GM12878 (cell line): Measurements from ENCODE around the gene MLLT3. TPM values are rescaled to one million over a fixed set of nuclear protein-coding genes. Genes with fewer than 3 reads are reported as not detected.

Experiments
- BCLAF1 ChIP-seq: fragments of 450-650 bp; IDR thresholded peaks from 2 replicates; pipeline ENCODE4 v1.6.1; 2017; ENCODE audit warnings: antibody characterized with exemption, mild to moderate bottlenecking, moderate library complexity
- BHLHE40 ChIP-seq, 2 experiments: fragments of 450-650 bp in 1 of 2; IDR thresholded peaks; 2 replicates each; pipeline ENCODE4 v1.6.1; 2011 to 2017; ENCODE audit warnings: low read depth in 2 of 2, borderline replicate concordance in 1 of 2, improper control_type of control experiment in 1 of 2, low read length in 1 of 2, mild to moderate bottlenecking in 1 of 2
- BMI1 ChIP-seq: fragments of 450-650 bp; IDR thresholded peaks from 2 replicates; pipeline ENCODE4 v1.6.1; 2016; ENCODE audit warnings: mild to moderate bottlenecking, moderate library complexity, borderline replicate concordance
- CEBPB ChIP-seq, 2 experiments: fragments of 150-350 bp in 1 of 2; IDR thresholded peaks; 2 replicates each; pipeline ENCODE4 v1.6.1; 2012 to 2014; ENCODE audit warnings: low read depth in 2 of 2, low read length in 2 of 2, borderline replicate concordance in 1 of 2, inconsistent platforms in 1 of 2
- ESRRA ChIP-seq: IDR thresholded peaks from 2 replicates; pipeline ENCODE4 v1.6.1; 2012; ENCODE audit warnings: mild to moderate bottlenecking, low read length, improper control_type of control experiment
- MTA3 ChIP-seq: IDR thresholded peaks from 2 replicates; pipeline ENCODE4 v1.6.1; 2012; ENCODE audit warnings: low read length, inconsistent platforms, borderline replicate concordance
- MYC ChIP-seq: IDR thresholded peaks from 2 replicates; pipeline ENCODE4 v1.6.1; 2011; ENCODE audit warnings: mild to moderate bottlenecking, low read length, moderate library complexity, inconsistent platforms; ENCODE audit not compliant: insufficient read depth, insufficient replicate concordance, insufficient read length, severe bottlenecking
- NR2C2 ChIP-seq: IDR thresholded peaks from 2 replicates; pipeline ENCODE4 v1.6.1; 2011; ENCODE audit warnings: borderline replicate concordance, low read depth; ENCODE audit not compliant: control insufficient read depth, insufficient read length
- POU2F2 ChIP-seq: IDR thresholded peaks from 3 replicates; pipeline ENCODE4 v1.6.1; 2011; ENCODE audit warnings: low read depth, mild to moderate bottlenecking, low read length, borderline replicate concordance
- SPI1 ChIP-seq: IDR thresholded peaks from 2 replicates; pipeline ENCODE4 v1.6.1; 2011; ENCODE audit warnings: low read depth, mild to moderate bottlenecking, low read length, moderate library complexity, borderline replicate concordance; ENCODE audit not compliant: insufficient read depth
- ZNF592 ChIP-seq: fragments of 450-650 bp; IDR thresholded peaks from 2 replicates; pipeline ENCODE4 v1.6.1; 2017; ENCODE audit warnings: mild to moderate bottlenecking, moderate library complexity
- polyA plus RNA-seq, 11 experiments: library from polyadenylated mRNA; depleted of rRNA in 4 of 11; unstranded in 6 of 11; stranded (reverse) in 5 of 11; fragments of >200 nt; fragmentation: Nextera tagmentation in 4 of 11; fragmentation: Illumina TruSeq in 1 of 11; extraction: Ambion mirVana in 4 of 11; extraction: Trizol in 1 of 11; gene quantifications; 1 replicate in 1 of 11; 2 replicates in 10 of 11; pipeline versions ENCODE4 v1.2.1 to v1.2.3, GENCODE V29; 2011 to 2016; ENCODE audit warnings: inconsistent platforms in 2 of 11, missing spikeins in 2 of 11, low read depth in 1 of 11
- total RNA-seq, 4 experiments: library from RNA; depleted of rRNA in 3 of 4; stranded (reverse); fragments of >200 nt in 3 of 4; fragmentation: Illumina TruSeq in 1 of 4; extraction: Trizol in 1 of 4; gene quantifications; 2 replicates each; pipeline versions ENCODE4 v1.2.1 to v1.2.3, GENCODE V29; 2013 to 2021

MLLT3 gene
- total and polyA plus RNA-seq, 10 of the 15 experiments (the other 5 are each of a cell fraction or from before 2014, with no cell fraction given), result 17.7 to 72.3 (median 35.6) TPM

GRCh38 chr9:20316372-20316771 is 305.9 kb downstream of the MLLT3 start (continued):
- TF ChIP-seq ESRRA (no peak), CEBPB (IDR thresholded peaks at IDR 0.05; ENCODE audit: borderline replicate concordance in 1 of 2, low read depth in 2 of 2, low read length in 2 of 2) (no peak), BCLAF1 (no peak), MTA3 (no peak), MYC (no peak), ZNF592 (no peak), BHLHE40 (IDR thresholded peaks at IDR 0.05; ENCODE audit: borderline replicate concordance in 1 of 2, low read depth in 2 of 2, low read length in 1 of 2) (no peak), SPI1 (no peak), BMI1 (no peak), POU2F2 (no peak), NR2C2 (no peak)
